Activated T-helper 1 cell treated with Interleukin-2 at 50 U/mL for 16 hours (primary cell): ENCODE measurements around the gene BHMT.
"Not testable (repeated sequence)": the region's sequence is repeated elsewhere in the genome, so short reads cannot be mapped to it uniquely, and the experiment has no call there.

ENCODE experiments used
- DNase-seq: peaks from one replicate; pipeline ENCODE4 v3.0.0-alpha.2; 2020; ENCODE audit warnings: low read depth

Gene BHMT

GRCh38 chr5:79111960-79112702 is 522 bp downstream of the BHMT start:
- DNase-seq: no peak

DNA sequence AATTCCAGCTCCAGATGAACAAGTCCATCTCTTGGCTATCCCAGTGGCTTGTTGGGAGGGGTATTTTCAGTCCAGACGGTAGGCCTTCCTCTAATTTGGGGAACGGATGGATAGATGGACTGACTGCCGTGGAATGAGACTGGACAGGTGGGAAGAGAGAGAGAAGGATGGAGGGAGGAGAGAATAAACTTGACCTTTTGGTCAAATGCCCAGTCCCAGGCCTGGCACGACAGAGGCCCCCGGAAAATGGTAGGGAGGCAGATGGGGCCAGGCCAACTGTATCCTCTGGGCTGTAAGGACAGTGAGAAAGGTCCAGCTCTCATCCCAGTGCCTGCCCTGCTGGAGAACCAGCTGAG is 1.1 kb downstream of the BHMT start:
- no peak for DNase-seq

- no peak for DNase-seq
Measured at GRCh38 chr5:79119486-79119885, 7.9 kb downstream of the BHMT start.

DNA sequence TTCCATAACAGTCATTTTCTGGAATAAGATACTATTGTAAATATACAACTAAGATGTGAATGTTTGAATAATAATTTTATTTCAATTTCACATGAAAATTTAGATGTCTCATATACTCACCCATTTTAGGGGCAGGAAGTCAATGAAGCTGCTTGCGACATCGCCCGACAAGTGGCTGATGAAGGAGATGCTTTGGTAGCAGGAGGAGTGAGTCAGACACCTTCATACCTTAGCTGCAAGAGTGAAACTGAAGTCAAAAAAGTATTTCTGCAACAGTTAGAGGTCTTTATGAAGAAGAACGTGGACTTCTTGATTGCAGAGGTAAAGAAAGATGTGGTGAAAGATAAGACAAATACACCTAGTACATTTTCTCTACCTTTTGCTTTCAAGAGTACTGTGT is 8.6 kb downstream of the BHMT start:
- DNase-seq: no peak

DNA sequence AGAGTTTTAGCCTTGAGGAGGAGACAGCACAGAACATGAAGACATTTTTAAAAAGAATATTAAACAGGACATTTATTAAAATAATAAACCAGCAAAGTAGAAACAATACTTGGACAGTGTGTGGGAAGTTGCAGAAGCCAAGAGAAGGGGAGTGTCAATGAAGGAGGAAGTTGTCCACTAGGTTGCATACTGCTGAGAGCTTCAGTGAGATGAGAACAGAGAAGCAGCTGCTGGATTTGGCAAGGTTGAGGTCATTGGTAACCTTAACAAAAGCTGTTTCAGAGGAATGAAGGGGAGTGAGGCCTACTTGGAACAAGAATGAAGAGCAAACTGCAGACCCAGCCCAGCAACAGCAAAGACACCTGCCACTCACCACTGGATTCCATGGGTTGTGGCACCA is 11.4 kb downstream of the BHMT start:
- no peak for DNase-seq

DNA sequence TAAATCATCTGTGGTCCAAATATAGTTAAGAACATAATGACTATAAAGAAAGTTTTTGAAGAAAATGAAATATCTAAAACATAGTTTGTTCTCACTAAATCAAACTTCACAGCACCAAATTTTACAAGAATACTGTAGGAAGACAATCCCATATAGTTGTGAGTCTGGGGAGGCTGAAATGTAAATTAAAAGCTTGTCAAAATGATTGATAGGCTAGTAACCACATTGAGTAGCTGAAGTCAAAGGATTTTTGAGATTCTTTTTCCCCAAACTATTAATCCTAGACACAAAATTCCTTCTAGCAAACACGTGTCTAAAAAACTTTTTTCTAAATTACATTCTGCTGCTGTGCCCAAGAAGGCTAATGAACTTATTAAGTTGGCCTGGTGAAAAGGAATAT is 13.0 kb downstream of the BHMT start:
- DNase-seq: no peak

DNA sequence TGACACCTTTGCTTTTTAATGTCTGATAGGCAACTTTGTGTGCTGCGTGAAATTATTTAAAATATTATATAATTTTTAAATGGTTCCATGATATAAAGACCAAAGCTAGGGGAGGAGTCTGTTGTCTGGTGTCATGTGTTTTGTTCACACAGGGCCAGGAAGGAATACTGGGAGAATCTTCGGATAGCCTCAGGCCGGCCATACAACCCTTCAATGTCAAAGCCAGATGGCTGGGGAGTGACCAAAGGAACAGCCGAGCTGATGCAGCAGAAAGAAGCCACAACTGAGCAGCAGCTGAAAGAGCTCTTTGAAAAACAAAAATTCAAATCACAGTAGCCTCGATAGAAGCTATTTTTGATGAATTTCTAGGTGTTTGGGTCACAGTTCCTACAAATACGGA is 19.2 kb downstream of the BHMT start:
- DNase-seq: no peak

- DNase-seq: no peak
Measured at GRCh38 chr5:79133121-79133656, 21.6 kb downstream of the BHMT start.

DNA sequence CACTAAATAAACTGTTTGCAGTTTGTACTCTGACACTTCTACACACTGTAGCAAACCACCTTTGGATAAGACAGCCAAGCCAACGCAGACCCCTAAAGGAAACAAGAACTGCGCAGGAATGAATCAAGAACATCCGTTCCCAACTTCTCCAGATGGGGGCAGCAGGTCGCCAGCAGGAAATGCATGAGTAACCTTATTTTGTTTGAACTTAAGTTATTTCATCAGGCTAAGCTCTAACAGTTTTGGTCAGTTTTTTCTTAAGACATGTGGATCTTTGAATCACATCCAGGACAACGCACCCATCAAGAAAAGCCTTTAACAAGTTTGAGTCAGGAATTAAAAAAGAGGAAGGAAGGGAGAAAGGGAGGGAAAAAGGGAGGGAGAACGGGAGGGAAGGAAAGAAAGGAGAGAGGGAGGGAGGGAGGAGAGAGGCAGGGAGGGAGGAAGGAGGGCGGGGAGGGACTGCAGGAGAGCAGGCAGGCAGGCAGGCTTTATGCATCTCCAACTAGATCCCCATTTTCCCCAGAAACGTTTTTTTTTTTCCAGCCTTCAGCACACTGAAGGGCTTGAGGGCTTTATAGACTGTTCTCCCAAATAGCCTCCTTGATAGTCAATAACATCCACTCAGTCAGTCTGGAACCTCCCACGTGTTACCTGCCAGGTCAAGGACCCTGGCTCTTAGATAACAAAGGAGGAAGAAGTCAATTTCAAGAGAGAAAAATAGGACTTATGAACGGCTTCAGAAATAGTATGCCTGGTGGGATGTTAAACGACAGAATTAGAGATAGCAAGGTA is 22.2 kb downstream of the BHMT start:
- peak; percentile 30 for DNase-seq

DNA sequence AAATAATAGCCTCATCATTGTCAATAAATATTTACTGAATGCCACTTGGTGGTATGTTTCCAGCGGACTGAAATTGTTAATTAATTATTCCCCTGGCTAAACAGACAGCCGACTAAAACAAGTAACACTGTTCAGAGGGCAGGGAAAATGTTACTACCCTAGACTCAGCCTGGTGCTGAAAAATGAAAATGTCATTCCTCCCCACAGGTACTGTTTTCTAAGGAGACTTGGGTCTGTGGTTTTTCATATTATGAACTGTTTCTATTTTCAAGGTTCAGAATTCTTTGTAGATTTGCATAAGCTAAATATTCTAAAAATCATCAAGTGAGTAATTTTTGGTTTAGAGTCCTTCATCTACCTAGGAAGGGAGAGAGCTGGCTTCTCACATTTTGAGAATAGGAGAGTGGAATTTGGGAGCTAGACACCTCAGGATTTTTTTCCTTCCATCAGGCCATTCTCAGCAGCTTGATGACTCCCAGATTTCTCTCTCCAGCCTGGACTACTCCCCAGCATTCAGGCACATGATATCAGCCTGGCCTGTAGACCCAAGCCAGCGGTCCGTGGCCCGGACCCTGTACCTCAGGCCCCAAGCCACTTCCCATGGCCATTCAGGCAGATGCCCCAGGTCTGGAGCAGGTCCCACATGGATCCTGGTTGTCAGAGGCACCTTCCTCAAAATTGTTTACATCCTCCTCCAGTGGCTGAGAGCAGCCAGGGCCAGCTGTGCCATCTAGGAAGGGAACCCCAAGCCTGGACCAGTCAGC is 24.4 kb downstream of the BHMT start:
- no peak for DNase-seq

GRCh38 chr5:79136618-79137017 is 25.0 kb downstream of the BHMT start:
- no peak for DNase-seq

DNA sequence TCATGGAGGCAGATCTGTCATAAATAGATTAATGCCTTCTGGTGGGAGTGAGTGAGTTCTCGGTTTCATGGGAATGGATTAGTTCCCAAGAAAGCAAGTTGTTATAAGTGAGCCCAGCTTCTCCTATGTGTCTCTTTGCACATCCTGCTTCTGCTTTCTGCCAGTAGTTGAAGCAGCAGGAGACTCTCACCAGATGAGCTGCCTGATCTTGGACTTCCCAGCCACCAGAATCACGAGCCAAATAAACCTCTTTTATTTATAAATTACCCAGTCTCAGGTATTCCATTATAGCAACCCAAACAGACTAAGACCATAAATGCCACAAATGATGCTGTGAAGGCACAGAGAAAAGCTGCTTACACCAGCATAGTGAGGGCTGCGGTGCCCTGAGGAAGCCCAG is 28.9 kb downstream of the BHMT start:
- no peak for DNase-seq

DNA sequence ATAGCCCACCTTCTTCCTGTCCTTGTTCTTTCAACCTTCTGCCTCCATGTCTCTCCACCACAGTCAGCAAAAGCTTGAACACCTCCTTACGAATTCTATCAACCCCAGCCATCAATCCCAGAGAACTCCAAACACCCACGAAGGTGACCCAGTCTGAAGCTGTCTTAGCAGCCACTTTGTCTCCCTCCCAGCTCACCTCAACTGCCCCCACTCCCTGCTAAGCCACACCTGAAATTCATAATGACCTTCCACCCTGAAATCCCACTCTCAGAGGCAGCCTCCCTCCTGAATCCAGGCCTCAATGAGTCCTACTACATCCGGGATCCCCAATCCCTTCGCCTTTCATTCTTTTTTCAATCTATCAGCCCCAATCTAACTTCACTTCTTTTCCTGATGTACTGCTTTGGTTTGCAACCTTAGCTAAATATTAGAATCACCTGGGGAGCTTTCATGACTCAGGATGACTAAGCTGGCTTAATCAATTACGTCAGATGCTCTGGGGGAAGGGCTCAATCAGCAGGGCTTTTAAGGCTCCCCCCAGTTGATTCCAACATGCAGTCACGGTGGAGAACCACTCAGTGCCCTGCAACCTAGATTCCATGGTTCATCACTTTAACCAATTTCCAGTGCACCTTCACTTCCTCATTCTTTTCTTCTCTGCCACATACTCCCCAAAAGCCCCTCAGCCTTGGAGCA is 32.2 kb downstream of the BHMT start:
- DNase-seq: no peak

DNA sequence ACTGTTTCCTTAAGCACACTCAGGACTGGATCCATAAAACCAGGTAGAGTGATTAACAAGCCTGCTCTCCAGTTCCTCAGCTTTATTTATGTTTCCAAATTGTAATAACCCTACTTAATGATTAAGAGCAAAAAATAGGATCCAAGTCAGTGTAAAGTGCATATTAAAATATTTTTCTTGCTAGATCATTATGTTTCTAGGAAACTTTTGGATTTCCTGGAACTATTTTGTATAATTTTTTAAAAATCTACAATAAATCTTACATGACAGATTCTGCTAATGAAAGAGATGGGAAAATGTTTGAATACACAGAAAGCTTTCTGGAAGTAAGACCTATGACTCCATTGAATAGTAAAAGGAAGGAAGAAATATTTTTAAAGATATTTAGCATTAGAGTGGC is 35.5 kb downstream of the BHMT start:
- no peak for DNase-seq

GRCh38 chr5:79149433-79149832 is 37.8 kb downstream of the BHMT start:
- DNase-seq: no peak

DNA sequence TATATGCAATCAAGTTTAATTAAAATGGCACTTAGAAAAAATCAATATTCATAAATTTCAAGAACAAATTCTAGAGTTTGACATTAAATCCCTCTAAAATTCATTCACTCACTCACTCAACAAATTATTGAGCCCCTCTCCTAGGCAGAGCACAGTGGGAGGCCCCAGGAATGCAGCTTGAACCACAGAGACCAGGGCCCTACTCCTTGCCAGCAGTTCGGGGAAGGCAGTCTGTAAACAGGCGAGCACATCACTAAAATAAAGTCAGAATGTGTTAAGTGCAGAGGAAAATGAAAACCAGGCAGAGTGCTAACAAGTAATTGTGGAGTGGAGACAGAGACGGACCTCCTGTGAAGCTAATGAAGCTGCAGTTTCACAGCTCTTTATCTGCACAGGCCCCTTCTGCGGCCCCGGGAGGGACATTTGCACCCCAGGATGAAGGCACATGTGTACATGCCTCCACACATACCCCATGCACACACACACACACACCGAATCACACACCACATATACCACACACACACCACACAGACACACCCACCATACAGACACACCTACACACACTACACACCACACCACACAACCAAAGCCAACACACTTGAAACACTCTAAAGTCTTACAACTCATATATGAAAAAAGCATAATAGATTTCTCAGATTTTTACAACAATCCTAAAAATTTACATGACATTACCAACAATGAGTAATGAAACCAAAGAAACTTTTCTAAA is 40.5 kb downstream of the BHMT start:
- DNase-seq: no peak

DNA sequence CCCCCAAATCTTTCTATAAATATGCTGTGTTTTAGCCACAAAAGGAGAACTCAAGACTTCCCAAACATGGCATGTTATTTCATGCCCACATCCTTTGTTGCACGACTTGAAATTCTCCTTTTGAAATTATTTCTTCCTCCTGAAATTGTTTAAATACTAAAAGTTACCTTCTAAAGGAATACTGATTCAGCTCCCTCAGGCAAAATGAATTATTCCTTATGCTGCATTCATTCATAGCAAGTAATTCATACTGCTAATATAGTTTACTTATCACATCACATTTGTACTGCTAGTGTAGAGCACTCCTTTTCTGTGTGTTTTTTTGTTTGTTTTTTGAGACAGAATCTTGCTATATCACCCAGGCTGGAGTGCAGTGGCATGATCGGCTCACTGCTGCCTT is 45.7 kb downstream of the BHMT start:
- no peak for DNase-seq

DNA sequence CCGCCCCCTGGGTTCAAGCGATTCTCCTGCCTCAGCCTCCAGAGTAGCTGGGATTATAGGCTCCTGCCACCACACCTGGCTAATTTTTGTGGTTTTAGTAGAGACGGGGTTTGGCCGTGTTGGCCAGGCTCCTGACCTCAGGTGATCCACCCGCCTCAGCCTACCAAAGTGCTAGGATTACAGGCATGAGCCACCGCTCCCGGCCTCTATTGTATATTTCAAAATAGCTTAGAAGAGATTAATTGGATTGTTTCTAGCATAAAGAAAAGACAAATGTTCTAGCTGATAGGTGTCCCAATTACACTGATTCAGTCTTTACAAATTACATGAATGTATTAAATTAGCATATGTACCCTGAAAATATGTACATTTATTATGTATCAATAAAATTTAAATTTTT is 50.0 kb downstream of the BHMT start:
- DNase-seq: not testable (repeated sequence)

GRCh38 chr5:79168031-79168430 is 56.4 kb downstream of the BHMT start:
- DNase-seq: no peak

GRCh38 chr5:79170661-79171060 is 59.1 kb downstream of the BHMT start:
- DNase-seq: no peak

- DNase-seq: no peak
Measured at GRCh38 chr5:79171635-79172245, 60.1 kb downstream of the BHMT start.
